ENCODE data around the gene CARMIL1.

Gene CARMIL1

DNA sequence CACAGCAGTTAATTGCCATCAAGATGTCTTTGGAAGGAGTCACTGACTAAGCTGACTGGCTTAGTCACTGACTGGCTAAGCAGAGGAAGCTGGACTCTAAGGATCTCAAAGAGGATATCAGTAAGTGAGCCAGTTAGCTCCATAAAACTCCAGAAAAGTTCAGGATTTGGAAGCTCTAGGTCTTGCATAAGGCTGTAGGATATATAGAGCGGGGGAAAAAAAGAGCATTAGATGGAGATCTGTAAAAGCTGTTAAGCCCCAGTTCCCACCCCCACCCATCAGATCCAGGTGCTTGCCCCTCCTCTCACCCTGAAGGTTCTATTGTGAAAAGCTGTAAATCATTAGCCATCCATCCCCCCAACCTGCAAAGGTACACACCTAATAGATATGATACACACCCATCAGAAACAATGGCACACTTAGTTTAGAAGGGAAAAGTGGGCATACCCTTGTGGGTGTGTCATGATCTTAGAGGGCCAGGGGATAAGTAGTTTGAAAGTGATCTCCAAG lies 32.2 kb downstream of the CARMIL1 start:
- DNase-seq (ENCODE audit: low read depth), result no peak

- DNase-seq (ENCODE audit: low read depth), result no peak
Measured at GRCh38 chr6:25312034-25312620, 33.0 kb downstream of the CARMIL1 start.

DNA sequence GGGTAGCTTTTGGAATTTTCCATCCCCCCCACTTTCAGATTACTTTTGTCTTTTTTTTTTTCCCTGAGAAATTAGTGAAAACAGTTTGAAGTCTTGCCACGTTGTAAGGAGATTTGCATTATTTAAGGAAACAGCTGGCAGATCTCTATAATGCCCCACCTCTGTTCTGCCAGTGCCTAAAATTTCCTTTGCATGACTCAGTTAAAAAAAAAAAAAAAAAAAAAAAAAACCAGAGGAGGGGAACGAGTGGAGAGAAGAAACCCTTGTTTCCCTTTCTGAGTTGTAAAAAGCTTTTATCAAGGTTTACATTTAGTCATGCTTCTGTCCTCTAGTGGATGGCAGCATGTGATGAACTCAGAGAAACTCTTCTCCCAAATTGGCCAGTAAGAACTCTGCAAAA lies 33.5 kb downstream of the CARMIL1 start:
- no peak for DNase-seq (ENCODE audit: low read depth)

GRCh38 chr6:25314509-25315175 lies 35.5 kb downstream of the CARMIL1 start:
- no peak for DNase-seq (ENCODE audit: low read depth)

DNA sequence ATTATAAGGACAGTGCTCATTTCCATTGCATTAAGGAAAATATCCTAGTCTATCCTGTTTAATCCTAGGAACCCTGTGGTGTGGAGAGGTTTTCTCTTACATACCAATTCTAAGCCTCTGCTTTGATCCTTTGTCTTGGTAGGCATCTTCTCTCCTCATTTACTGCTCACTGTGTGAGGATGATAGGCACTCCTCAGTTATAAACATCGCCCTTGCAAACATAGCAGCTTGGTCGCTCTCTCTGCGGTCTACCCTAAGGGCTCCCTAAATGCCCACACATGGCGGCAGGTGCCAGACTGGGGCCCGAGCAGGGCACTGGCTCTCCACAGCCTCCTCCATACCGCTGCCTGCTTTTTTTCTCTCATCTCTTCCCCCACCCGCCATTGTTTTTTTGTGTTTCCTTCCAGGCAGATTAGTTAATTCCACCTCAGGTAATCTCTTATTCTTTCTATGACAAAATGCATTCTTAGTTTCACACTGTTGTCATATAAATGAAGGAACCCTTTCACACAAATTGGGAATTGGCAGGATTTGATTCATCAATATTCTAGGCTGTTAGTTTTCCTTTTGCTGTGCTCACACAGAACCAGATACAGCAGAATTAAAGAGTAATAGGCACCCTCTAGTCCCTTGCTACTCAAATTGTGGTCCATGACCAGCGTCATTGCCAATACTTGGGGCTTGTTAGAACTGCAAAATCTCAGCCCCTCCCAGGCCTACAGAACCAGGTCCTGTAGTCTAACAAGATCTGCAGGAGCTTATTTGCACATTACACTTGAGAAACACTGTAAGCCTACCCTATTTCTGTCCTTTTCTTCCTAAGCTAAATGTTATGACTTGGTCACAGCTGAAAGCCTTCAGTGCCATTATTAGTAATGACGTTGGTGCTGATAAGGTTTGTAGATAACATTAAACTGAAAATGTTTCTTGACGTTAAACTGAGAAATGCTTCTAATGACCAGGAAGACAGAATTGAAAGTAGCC lies 36.3 kb downstream of the CARMIL1 start:
- no peak for DNase-seq (ENCODE audit: low read depth)

GRCh38 chr6:25316626-25317025 lies 37.5 kb downstream of the CARMIL1 start:
- no peak for DNase-seq (ENCODE audit: low read depth)

DNA sequence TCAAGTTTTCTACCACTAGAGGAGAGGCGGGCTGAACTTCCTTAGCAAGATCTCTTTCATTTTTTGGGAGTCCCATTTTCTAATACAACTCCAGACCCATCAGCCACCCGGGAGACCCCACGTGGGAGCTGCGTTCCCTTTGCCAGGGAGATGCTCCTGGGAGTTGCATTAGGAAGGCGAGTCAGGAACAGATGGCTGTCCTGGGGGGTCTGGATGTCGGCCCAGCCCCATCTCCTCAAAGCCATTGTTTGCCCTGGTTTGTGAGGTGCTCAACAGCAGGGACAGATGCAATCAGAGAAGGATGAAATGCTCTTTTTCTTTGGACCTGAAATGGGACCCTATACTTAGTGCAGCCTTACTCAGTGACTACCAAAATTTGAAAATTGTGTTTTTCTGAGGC lies 39.4 kb downstream of the CARMIL1 start:
- DNase-seq (ENCODE audit: low read depth), result no peak

- no peak for DNase-seq (ENCODE audit: low read depth)
Measured at GRCh38 chr6:25320459-25320858, 41.3 kb downstream of the CARMIL1 start.

DNA sequence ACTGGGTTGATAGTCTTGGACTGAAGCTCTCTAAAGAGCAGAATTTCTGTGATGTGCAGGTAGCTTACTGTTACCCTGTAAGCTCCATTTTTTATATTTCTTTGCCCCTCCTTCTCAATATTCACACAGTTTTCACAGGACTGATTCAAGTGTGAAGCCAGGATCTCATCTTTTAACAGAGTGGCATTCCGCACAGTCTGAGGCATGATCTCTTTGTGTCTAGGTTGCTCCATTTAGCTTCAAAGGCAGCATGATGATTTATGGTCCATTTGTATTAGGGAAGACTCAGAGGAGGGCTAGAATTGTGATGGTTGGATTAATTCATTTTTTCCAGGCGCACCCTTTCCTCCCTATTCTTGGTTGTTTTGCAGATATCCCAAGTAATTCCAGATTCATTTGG lies 43.5 kb downstream of the CARMIL1 start:
- DNase-seq (ENCODE audit: low read depth), result no peak

DNA sequence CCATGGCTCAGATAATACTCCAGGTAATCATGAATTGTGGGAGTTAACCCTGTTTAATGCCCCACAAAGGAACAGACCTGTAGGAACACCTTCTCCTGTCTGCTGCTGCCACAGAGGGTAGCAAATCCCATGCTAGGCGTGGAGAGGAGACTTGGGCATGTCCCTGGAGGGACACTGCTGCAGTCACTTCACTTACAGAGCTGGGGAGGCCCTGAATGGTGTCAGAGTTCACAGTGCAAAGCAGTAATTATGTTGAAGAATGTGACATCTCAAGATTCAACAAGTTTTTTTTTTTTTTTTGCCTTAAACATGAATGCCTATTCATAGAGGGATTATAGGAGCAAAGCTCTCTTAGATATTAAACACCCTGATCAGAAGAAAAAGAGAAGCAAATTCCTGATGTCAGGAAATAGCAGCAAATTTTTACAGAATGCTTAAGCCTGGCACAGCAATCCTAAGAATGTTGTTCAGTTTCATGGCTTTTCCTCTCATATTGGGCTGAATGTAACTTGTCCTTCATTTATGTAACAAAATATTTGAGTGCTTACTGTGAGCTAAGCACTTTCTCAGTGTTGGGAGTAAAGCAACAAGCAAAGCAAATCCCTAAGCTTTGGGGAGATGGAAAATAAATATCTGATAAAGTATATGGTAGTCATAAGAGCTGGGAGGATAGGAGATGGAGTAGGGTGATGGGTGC lies 45.0 kb downstream of the CARMIL1 start:
- DNase-seq (ENCODE audit: low read depth), result no peak

- DNase-seq (ENCODE audit: low read depth), result no peak
Measured at GRCh38 chr6:25326126-25326525, 47.0 kb downstream of the CARMIL1 start.

DNA sequence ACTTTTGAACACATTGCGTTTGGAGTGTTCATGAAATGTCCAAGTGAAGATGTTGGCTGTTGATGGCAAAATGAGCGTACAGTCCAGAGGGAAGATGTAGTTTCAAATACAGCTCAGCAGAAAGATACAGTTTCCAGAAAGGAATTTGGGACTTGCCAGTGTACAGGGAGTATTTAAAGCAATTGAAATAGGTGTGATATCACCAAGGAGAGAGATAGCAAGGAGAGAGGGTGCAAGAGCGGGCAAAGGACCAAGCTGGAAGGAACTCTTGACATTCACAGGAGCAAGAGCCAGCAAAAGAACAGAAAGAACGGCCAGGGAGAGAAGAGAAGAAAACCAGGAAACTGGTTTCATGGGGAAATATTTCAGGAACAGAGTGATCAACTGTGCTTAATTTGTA lies 47.8 kb downstream of the CARMIL1 start:
- DNase-seq (ENCODE audit: low read depth), result no peak

GRCh38 chr6:25327432-25327831 lies 48.3 kb downstream of the CARMIL1 start:
- DNase-seq (ENCODE audit: low read depth), result no peak

DNA sequence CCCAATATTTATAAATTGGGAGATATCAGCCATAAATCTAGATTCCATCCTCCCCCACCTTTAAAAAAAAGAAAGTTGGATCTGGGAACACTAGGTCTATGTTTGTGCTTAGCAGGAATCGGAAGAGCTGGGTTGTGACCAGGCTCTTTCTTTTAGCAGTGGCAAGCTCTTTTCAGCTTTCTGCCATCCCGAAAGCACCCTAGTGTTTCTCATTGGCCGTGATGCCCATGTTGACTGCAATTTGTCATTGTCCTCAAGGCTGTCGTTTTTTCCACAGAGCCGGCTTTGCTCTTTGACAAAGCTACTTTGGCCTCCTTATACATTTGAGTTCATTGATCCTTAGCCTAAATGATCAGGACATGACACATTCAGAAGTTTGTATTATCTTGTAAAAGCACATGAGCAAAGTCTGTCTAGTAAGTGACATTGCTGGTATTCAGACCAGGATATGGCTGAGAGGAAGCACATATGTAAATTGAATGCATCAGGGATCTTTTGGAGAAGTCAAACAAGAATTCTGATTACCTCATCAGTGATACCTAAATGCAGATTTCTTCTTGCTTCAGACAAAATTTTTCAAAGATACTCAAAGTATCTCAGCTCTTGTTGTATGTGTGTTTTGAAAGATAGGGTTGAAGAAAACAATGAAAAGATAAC lies 50.1 kb downstream of the CARMIL1 start:
- DNase-seq (ENCODE audit: low read depth), result no peak

GRCh38 chr6:25329982-25330381 lies 50.8 kb downstream of the CARMIL1 start:
- no peak for DNase-seq (ENCODE audit: low read depth)

DNA sequence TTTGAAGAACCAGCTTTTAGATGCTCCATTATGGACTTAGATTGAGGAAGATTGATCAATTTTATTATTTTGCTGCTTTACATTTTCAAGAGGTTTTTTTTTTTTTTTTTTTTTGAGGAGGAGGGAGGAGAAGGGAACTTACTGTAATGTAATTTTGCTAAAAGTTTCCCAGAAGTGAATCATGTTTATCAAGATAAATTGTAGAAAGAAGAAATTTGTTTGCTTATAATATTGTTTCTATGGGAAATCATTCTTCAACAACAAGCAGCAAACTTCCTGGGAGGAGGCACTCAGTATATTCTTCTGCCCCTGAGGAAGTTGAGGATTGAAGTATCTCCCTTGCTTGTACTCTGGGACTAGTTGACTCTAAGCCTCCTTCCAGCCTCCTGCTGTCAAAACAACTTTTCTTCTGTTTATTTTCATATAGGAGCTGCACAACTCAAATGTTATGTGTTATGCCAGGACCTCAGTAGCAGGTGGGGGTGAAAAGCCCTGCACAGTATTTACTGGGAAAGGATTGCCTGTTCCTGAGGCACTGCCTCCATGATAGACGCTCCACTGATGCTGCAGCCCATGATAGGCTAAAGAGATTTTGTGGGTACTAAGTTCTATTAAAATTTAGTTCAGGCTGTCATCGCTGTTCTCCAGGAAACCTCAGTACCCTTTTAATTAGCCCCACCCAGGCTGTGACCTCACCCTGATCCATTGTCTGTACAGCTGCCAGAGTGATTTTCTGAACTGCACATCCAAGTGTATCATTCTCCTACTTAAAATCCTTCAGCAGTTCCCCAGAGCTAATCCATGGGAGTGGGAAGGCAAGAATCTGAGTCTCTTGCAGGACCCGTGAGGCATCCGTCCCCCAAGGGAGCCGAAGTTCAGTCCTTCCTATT lies 51.9 kb downstream of the CARMIL1 start:
- no peak for DNase-seq (ENCODE audit: low read depth)

GRCh38 chr6:25332165-25332564 lies 53.0 kb downstream of the CARMIL1 start:
- no peak for DNase-seq (ENCODE audit: low read depth)

GRCh38 chr6:25332655-25333071 lies 53.5 kb downstream of the CARMIL1 start:
- DNase-seq (ENCODE audit: low read depth), result no peak

- DNase-seq (ENCODE audit: low read depth), result no peak
Measured at GRCh38 chr6:25333471-25333870, 54.3 kb downstream of the CARMIL1 start.

- no peak for DNase-seq (ENCODE audit: low read depth)
Measured at GRCh38 chr6:25334793-25335192, 55.6 kb downstream of the CARMIL1 start.

GRCh38 chr6:25336996-25337395 lies 57.8 kb downstream of the CARMIL1 start:
- DNase-seq (ENCODE audit: low read depth), result no peak
